PC-3 (cell line): ENCODE measurements around the gene QPCT.

Source experiments
- CTCF ChIP-seq: fragments of 300-600 bp; sonication (generic); conservative IDR thresholded peaks from 2 replicates; pipeline ENCODE4 v1.5.1; 2017; ENCODE audit warnings: antibody characterized with exemption, low read depth, mild to moderate bottlenecking, low read length
- EZH2 ChIP-seq: fragments of 300-600 bp; sonication (generic); IDR thresholded peaks from one replicate; pipeline ENCODE4 v1.6.1; 2017; ENCODE audit warnings: antibody characterized with exemption, mild to moderate bottlenecking, low read length; ENCODE audit not compliant: unreplicated experiment
- EZH2phosphoT487 ChIP-seq: fragments of 300-600 bp; sonication (generic); IDR thresholded peaks from 2 replicates; pipeline ENCODE4 v1.6.1; 2018; ENCODE audit warnings: mild to moderate bottlenecking, antibody characterized with exemption, low read length, borderline replicate concordance

- TF ChIP-seq CTCF (no peak), EZH2 (no peak), EZH2phosphoT487 (no peak)
These were observed 67.8 kb downstream of the QPCT start for GRCh38 chr2:37412231-37412630.
